ENCODE data around the gene SNHG17.
"Not testable (repeated sequence)": the region's sequence is repeated elsewhere in the genome, so short reads cannot be mapped to it uniquely, and the experiment has no call there.

Gene SNHG17

DNA sequence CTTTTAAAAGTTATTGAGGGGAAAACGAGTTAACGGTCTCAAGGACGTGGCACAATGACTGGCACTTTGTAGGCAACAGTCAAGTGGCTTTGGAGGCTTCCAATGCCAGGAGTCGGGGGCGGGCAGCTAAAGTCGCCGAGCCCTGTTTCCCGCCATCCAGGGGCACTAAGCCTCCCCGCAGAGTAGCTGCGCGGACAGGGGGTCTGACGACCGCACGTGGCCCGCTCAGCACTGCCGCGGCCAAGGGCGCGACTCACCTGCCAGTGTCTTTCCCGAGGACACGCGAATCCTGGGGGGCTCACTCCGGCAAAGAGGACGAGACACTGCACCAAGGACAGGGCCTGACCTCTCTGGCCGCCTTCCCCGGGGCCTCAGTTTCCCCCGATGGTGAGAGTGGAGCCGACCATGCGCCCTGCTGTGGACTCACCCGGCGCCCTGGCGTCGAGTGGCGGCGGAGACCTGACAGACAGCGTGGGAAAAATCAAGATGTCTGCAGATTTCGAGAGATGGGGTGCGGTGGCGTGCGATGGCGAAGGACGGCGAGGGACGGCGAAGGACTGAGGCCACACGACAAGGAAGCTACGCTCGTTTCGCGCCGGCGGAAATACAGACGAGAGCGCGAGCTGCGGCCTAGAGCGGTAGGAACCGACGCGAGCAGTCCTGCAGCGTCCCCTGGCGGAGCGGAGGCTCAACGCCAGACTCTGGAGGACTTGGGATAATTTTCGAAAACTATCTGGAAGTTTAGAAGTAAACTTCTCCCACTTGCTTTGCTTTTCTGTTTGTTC is at the start of gene SNHG17:
SNHG17 (minus strand) TSS at position 559 of the 785 bp plus-strand sequence.
- peak; percentile 89 for DNase-seq

DNA sequence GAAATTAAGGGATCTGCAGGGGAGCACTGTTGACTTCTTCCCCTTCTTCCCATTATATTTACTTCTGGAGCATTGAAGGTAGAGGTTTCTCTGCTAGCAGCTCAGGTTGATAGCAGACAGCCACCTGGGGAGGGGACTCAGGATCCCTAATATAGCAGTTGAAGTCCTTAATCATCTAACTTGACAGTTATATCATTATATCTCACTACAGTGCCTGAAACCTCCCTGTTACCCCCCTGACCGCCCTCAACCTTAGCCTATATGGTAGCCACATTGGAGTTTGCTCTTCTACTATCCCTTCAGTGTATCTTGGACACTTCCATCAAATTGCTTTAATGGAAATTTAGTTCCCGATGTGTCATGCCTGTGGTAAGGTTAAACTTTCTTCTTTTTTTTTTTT is 44.5 kb upstream of the SNHG17 start:
- no peak for DNase-seq

- no peak for DNase-seq
Observed at GRCh38 chr20:38477747-38478146, 42.6 kb upstream of the SNHG17 start.

DNA sequence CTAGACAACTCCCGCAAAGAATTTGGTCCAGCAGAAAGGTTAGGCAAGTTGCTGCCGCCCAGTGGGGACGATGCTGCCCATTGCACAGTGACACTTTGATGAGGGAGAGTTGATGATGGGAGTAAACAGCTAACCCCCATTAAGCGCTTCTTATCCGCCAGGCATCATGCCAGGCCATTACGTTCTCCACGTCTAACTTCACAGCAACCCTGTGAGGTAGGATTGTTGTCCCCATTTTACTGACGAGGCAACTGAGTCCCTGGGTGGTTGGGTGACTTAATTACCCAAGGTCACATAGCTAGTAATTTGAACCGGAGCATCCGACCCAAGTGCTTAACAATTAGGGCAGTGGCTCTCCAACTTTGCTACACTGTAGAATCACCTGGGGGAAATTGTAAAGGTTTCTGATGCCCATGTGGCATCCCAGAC is 38.3 kb upstream of the SNHG17 start:
- DNase-seq = no peak

GRCh38 chr20:38472513-38473366 is 37.6 kb upstream of the SNHG17 start, which contains the start of gene RALGAPB:
RALGAPB (plus strand) TSS chr20:38472843; CDS start chr20:38488433, 15,590 bp downstream.
- DNase-seq = peak; percentile 97

- DNase-seq = no peak
Observed at GRCh38 chr20:38471987-38472512, 36.9 kb upstream of the SNHG17 start.

- no peak for DNase-seq
Observed at GRCh38 chr20:38471245-38471644, 36.1 kb upstream of the SNHG17 start.

DNA sequence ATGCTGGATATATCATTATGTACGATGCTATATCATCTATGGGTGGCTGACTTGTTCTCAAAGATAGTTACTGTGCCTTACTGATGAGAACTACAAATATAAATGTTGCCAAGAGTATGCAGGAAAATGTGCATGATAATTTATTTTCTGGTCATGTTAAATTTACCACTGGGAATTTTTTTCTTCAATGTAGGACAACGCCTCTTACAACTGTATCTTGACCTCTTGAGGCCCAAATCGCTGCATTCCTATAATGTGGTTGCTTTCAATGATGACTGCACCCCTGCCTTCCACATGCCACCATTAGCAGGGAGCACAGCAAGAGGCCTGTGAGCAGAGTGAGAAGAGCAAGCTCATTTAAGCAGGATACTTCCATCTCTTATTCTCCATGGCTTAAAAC is 31.9 kb upstream of the SNHG17 start:
- DNase-seq = no peak

DNA sequence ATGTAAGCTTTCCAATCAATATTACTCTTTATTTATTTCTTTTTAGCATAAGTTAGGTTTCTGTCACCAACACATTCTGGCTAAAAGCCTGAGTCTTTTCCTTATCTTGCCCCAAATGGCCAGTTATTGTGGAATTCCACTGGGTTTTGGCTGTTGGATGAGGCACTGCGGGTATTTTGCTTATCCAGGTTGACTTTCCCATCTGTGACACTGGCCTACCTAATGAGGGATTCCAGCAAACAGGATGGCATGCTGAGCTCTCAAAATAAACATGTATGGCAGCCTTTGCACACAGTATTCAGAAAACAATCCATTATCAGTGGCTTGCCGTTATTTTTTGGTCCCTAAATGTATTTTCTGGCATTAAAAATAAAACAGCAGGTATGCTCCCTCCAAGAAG is 31.0 kb upstream of the SNHG17 start:
- DNase-seq = no peak

GRCh38 chr20:38461569-38461968 is 26.4 kb upstream of the SNHG17 start:
- DNase-seq = not testable (repeated sequence)

DNA sequence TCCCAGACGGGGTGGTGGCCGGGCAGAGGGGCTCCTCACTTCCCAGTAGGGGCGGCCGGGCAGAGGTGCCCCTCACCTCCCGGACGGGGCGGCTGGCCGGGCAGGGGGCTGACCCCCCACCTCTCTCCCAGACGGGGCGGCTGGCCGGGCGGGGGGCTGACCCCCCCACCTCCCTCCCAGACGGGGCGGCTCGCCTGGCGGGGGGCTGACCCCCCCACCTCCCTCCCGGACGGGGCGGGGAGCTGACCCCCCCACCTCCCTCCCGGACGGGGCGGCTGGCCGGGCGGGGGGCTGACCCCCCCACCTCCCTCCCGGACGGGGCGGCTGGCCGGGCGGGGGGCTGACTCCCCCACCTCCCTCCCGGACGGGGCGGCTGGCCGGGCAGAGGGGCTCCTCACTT is 26.0 kb upstream of the SNHG17 start:
- not testable (repeated sequence) for DNase-seq

GRCh38 chr20:38460631-38461030 is 25.5 kb upstream of the SNHG17 start:
- not testable (repeated sequence) for DNase-seq

DNA sequence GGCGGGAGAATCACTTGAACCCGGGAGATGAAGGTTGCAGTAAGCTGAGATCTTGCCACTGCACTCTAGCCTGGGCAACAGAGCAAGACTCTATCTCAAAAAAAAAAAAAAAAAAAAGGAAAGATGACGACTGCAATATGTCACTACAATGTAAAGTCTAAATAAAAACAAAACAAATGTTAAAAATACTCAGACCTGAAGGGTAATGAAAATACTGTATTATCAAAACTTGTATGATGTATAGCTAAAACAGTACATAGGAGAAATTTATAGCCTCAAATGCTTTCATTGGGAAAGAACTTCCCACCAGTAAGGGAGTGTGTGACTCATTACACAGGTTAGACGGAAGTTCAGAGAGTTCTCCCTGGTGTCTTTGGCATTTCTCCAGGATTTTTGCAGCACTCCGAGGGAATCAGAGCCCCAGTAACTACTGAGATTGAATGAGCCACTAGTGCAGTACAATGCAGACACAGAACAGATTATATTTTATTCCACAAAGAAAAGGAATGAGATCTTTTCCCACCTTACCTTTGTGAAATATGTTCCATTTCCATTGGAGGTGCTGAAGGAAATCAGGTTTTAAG is 25.0 kb upstream of the SNHG17 start:
- DNase-seq = peak; percentile 60

GRCh38 chr20:38458314-38458713 is 23.2 kb upstream of the SNHG17 start:
- DNase-seq = no peak

GRCh38 chr20:38454556-38455473 is 19.7 kb upstream of the SNHG17 start:
- DNase-seq = no peak

DNA sequence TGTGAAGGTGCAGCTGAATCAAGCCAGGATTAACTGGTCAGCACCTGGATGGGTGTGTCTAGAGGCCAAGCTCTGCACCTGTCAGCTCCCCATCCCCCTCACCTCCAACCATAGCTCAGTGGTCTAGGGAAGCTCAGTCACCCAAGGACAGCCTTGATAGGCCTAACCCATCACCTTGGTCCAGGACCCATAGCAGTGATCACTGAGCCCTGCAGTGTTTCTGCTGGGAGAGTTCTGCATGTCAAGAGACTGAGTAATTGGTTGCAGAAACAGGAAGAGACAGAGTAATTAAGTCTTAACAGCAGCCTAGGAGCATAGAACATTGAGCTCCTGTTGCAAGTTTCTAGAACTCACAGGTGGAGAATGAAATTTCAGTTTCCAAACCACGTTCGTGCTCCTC is 18.8 kb upstream of the SNHG17 start:
- DNase-seq = no peak

- no peak for DNase-seq
Observed at GRCh38 chr20:38452880-38453624, 17.9 kb upstream of the SNHG17 start.

DNA sequence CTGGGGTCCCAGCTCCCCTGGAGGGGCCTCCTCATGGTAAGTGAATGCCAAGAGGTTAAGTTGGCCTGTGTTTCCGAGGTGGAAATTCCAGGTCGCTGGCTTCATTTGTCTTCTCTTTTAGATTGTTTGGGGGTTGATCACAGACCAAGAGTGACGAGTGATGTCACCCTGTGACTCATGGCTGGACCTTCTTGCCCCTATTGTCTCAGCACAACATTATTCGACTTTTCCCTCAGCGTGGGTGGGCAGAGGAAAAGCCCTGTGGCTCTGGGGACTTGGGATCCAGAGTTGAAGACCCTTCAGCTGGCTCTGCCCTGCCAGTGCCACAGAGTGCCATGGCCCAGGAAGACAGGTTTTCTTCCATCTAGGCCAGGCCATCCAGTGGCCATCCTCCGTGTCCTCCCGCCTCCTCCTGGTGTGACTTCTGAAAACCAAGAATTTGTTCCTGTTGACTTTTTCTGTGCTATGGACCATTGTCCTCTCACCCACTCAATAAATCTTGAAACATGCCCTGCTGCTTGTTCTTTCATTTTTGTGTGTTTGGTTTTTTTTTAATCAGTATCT is 15.4 kb upstream of the SNHG17 start:
- DNase-seq = no peak

GRCh38 chr20:38449046-38449445 is 13.9 kb upstream of the SNHG17 start:
- DNase-seq = no peak

DNA sequence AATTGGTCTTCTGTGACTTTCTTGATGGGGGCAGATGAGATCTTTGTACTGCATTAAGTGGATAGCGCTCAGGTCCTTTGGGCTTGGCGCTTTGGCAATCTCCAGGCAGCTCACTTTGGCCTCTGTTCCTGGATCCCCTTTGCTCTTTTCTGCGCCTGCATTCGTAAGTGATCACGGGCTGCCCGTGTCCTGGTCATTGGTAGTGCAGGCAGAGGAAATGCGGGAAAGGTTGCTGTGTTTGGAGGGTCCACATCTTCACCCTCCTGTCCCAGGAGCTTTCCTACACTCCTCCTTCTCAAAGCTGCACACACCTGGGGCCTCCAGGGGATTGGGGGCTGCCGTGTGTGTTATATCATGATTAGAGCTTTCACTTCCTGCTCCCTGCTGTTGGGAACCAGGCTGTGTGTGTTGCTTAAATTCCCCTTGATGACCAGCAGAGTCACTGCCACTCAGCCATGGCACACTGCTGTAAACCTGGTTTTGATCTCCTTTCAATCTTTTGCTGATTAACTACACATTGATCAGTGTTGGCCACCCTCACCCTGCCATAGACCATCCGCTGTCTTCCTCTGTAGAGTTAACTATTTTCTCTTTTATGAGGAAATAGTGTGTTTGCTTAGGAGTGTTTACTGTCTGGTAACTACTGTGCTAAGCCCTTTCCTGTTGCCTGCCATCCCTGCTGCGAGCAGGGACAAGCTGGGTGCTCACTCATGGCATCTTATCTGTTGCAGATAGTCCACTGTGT is 13.0 kb upstream of the SNHG17 start:
- DNase-seq = no peak

Measured in NCI-H2227 treated with DMSO at 0.1 percent for 48 hours (cell line).